ENCODE results near the gene BCL7A.
A peak's percentile ranks its signal among the peaks of the same experiment; 100 is the strongest.
"Not testable (repeated sequence)": the region's sequence is repeated elsewhere in the genome, so short reads cannot be mapped to it uniquely, and the experiment has no call there.

Gene BCL7A

GRCh38 chr12:122054842-122055520, 33.3 kb downstream of the BCL7A start:
- DNase-seq (ENCODE audit: low spot score), result no peak

GRCh38 chr12:122056406-122056805, 34.7 kb downstream of the BCL7A start:
- not testable (repeated sequence) for DNase-seq (ENCODE audit: low spot score)

- DNase-seq (ENCODE audit: low spot score), result no peak
These were observed 35.5 kb downstream of the BCL7A start for GRCh38 chr12:122057007-122057735.

DNA sequence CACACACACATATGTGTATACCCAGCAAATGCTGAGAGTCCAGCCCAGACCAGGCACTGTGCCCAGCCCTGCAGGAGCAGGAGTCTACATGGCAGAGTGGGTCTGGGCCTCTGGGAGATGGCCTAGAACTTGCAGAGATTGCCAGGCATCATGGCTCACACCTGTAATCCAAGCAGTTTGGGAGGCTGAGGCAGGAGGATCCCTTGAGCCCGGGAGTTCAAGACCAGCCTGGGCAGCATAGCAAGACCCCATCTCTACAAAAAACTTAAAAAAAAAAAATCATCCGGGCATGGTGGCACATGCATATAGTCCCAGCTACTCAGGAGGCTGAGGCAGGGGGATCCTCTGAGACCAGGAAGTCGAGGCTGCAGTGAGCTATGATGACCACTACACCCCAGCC, 36.1 kb downstream of the BCL7A start:
- DNase-seq (ENCODE audit: low spot score), result no peak

- no peak for DNase-seq (ENCODE audit: low spot score)
These were observed 37.0 kb downstream of the BCL7A start for GRCh38 chr12:122058549-122059149.

DNA sequence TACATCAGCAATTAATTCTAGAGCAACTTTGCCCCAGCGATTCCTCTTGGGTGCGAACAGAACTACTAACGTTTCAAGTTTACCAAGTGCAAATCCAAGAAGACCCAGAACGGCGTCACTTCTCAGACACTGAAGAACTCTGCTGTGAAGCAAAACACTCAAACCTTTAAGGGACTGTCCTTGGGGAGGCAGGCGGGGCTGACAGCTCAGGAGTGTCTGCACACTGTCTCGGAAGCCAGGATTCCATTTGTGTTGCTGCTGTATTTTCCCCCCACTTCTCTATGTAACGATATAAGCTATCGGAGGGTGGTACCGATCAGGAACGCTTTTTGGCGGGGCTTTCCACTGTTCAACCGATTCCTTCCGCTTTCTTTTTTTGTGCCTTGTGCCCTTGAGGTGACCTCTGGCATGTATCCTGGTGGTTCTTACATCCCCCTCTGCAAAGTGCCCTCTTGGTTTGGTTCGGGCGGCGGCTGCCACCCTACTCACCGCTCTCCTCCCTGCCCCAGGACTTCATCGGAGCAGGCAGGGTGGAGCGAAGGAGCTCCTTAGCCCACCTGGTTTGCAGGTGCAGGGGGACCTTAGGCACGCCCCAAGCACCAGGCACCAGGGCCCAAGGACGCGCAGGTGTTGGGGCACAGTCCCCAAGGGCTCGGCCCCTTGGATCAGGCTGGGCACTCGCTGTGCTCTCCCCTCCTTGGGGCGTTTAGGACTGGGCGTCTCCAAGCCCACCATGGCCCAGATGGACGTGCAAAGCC, 37.7 kb downstream of the BCL7A start:
- DNase-seq (ENCODE audit: low spot score), result no peak

DNA sequence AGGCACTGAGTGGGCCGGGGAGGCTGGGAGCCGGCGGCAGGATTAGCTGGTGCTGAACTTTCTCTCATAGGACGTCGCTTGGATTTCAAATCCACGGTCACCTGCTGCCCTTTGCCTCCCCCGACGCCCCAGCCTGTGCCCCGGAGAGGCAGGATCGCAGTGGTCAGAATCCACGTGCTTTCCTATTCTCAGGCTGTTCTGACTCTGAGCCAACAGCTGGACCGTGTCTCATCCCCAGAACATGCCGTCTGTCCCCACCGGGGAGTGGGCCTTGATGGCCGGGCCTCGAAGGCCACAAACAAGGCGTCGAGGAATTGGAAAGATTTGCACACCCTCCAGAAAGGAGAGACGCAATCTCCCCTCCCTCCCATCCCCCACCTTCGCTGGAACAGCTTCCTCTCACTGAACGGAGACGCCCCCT, 38.4 kb downstream of the BCL7A start:
- DNase-seq (ENCODE audit: low spot score), result no peak

DNA sequence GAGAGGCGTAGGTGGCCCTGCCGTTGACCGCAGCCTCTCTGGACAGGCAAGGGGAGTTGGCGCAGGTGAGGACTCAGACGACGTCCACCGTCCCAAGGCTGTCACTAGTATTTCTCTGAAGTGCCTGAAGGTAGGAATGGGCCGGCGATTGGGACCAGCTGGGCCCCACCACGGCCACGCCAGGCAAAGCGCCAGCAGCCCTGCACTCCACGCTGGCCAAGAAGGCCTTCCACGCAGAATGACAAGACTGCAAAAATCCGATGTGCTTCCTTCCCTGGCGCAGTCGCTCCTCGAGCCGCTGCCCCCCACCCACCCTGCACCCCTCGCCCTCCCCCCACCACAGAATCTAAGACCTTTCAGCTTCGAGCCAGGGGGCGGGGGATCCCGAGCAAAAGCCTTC, 39.6 kb downstream of the BCL7A start:
- DNase-seq (ENCODE audit: low spot score), result no peak

- DNase-seq (ENCODE audit: low spot score), result no peak
These were observed 41.4 kb downstream of the BCL7A start for GRCh38 chr12:122062832-122063693.

GRCh38 chr12:122063694-122064024, 42.0 kb downstream of the BCL7A start:
- DNase-seq (ENCODE audit: low spot score), result no peak

- peak; percentile 83 for DNase-seq (ENCODE audit: low spot score)
These were observed 42.5 kb downstream of the BCL7A start for GRCh38 chr12:122064025-122064777.

DNA sequence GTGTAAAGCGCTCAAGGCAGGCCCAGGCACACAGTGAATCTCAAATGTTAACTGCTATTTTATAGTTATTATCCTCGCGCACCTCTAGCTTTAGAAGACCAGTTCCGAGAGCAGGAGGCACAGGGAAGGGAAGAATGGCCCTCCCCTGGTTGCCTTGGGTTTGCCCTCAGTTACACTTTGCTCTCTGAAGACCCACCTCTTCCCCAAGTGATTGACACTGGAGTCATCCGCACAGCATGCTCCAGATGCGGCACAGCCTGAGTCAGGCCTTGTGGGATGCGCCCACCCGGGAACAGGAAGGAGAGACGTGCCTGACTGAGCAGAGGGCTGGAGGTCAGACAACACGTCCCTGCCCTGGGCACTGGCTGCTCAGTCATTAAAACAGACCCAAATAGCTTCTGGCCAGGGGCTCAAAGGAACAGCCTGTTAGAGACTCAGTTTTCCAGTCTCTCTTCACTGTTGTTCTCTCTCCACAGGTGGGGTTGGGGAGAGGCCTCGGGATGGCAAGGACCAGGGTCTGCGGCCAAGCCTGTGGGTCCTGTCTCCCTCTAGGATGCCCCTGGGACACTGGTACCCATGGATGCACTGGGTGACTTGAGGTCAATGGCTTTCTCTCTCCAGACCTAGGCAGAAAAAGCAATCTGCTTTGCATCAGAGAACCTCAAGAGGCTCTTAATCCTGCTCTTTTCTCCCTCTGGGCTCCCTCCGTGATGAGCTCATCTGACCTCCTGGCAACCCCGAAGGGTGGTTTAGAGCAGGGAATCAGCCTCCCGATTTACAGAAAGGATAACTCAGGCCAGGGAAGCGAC, 43.3 kb downstream of the BCL7A start:
- no peak for DNase-seq (ENCODE audit: low spot score)

DNA sequence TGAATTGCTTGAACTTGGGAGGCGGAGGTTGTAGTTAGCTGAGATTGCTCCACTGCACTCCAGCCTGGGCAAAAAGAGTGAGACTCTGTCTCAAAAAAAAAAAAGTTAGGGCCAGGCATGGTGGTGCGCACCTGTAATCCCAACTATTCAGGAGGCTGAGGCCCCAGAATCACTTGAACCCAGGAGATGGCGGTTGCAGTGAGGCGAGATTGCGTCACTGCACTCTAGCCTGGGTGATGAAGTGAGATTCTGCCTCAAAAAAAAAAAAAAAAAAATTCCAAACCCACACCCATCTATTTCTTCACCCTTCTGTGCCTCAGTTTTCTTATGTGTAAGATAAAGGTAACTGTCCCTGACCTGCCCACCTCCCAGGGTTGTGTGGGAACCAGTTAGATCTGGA, 45.9 kb downstream of the BCL7A start:
- no peak for DNase-seq (ENCODE audit: low spot score)

DNA sequence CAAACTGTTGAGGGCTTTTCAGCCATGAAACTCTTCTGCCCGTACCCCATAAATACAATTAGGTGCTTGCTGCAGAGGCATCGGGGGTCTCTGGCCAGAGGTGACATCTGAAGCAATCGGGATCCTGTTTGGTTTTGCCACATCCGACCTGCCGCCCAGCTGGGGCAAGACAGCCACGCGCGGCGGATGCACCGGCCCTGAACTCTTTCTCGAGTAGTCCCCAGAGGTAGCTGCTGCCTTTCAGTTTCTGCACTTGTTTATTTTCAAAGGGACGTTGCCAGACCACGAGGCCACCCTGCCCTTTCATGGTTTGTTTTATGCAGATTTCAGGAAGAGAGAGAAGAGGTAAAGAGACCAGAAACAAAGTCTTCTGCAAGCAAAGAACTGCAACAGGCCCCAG, 46.3 kb downstream of the BCL7A start:
- no peak for DNase-seq (ENCODE audit: low spot score)

DNA sequence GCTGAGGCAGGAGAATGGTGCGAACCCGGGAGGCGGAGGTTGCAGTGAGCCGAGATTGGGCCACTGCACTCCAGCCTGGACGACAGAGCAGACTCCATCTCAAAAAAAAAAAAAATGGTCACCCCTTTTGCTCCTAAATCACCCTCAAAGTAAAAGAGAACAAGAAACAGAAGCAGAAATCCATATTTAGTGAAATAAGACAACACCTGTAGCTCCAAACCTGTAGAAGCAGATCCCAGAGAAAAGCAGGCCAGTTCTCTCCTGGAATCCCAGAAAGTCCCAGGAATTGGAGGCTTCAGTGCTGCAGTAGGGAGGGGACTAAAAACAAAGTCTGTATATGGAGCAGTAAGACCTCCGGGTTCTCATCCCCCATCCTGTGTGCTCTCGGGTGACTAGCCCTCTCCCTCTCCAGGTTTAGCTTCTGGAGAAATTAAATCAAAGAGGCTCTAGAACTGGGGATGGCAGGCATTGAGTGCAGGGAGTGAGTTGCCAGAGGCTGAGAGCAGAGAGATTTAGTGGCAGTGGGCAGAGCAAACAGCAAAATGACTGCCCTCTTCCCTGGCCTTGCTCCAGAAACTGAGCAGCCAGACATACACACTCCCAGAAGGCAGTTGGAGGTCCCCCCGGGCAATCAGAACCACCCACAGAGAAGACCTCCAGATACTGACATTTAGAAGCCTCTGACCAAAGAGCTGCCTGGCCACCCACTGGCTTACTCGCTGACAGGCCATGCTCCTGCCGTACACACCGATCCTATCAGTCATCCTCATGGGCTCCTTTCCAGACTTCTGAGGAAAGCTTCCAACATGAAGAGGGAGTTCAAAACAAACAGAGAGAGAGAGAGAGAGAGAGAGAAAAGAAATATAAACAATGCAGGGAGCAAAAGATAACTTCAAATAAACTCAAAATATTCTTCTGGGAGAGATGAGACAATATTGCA, 50.6 kb downstream of the BCL7A start:
- peak; percentile 43 for DNase-seq (ENCODE audit: low spot score)

DNA sequence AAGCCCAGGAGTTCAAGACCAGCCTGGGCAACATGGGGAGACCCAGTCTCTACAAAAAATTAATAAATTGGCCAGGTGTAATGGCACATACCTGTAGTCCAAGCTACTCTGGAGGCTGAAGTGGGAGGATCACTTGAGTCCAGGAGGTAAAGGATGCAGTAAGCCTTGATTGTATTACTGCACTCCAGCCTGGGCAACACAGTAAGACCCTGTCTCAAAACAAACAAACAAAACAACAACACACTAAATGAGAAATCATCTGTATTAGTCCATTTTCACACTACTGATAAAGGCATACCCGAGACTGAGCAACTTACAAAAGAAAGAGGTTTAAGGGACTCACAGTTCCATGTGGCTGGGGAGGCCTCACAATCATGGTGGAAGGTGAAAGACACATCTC, 52.1 kb downstream of the BCL7A start:
- no peak for DNase-seq (ENCODE audit: low spot score)

GRCh38 chr12:122076743-122077495, 55.2 kb downstream of the BCL7A start:
- DNase-seq (ENCODE audit: low spot score), result no peak

Measured in COLO829 (cell line).